GM12873 (cell line): Measurements from ENCODE around the gene PPP1R37.

Experiments
- CTCF ChIP-seq: IDR thresholded peaks from 2 replicates; pipeline ENCODE4 v1.5.1; 2012; ENCODE audit warnings: low read depth, mild to moderate bottlenecking, moderate library complexity, low read length, control low read depth; ENCODE audit not compliant: insufficient read depth; ENCODE audit errors: missing control alignments

Gene PPP1R37

GRCh38 chr19:45122832-45123231 is 29.9 kb downstream of the PPP1R37 start:
- no peak for TF ChIP-seq CTCF

- TF ChIP-seq CTCF = no peak
These were observed 30.5 kb downstream of the PPP1R37 start for GRCh38 chr19:45123440-45123850.

- no peak for TF ChIP-seq CTCF
These were observed 31.0 kb downstream of the PPP1R37 start for GRCh38 chr19:45124021-45124420.

- no peak for TF ChIP-seq CTCF
These were observed 32.4 kb downstream of the PPP1R37 start for GRCh38 chr19:45125360-45125759.

GRCh38 chr19:45125975-45126493 is 33.1 kb downstream of the PPP1R37 start:
- TF ChIP-seq CTCF = peak; percentile 94

- no peak for TF ChIP-seq CTCF
These were observed 33.7 kb downstream of the PPP1R37 start for GRCh38 chr19:45126654-45127053.

- no peak for TF ChIP-seq CTCF
These were observed 35.2 kb downstream of the PPP1R37 start for GRCh38 chr19:45128146-45128545.
